ENCODE measurements around the gene BEGAIN.

BEGAIN gene

GRCh38 chr14:100609331-100609870 lies 22.2 kb upstream of the BEGAIN start:
- no peak for DNase-seq (ENCODE audit: extremely low read depth, low read depth)
- H3K4me3 ChIP-seq (replicated peaks; ENCODE audit: low read depth, low read length) = no peak overlapping the region
- TF ChIP-seq CTCF (IDR thresholded peaks at IDR 0.05; ENCODE audit: low read depth, low read length, missing control alignments) = no peak

DNA sequence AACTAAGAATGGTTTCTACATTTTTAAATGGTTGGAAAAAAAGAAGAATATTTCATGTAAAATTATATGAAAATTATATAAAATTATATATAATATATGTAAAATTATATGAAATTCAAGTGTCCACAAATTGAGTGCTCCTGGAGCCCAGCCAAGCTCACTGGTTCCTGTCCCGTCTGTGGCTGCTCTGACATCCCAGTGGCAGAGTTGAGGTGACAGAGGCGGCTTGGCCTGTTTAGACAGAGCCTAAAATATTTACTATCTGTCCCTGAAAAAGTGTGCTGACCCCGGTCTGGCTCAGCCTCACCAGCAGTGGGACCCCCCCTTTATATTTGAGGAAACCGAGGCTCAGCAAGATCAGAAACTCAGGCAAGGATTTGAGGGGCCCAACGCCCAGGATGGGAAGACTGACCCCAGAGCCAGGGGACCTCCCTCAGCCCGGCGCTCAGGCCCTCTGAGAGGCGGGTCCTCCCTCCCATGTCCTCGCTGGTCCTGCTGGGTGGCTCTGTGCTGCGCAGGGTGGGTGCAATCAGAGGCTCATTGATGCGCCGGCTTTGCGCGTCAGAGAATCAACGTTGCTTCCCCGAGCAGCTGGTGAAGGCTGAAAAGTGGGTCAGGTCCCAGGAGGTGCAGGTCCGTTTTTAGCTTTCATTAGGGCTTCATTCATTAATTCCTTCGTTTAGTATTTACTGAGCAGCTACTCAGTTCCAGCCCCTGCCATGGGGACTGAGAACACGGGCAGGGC lies 21.5 kb upstream of the BEGAIN start:
- no peak for DNase-seq (ENCODE audit: extremely low read depth, low read depth)
- no peak for TF ChIP-seq CTCF (IDR thresholded peaks at IDR 0.05; ENCODE audit: low read depth, low read length, missing control alignments)

DNA sequence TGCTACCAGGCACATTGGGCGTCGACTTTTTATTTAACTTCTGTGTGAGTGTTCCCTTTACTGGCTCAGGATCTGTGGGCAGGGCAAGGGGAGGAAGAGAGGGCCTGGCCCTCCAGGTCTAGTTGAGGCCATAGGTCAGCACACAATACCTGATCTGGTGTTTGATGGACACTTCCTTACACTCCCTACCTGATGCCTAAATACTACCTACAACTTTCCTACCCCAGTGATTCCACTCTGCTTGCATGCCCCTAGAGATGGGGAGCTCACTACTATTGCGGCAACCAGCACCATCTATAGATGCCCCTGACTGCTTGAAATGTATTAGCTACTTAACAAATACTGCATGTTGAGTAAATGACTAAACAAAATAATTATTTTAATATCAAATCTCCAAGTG lies 20.8 kb upstream of the BEGAIN start:
- no peak for DNase-seq (ENCODE audit: extremely low read depth, low read depth)
- no peak for TF ChIP-seq CTCF (IDR thresholded peaks at IDR 0.05; ENCODE audit: low read depth, low read length, missing control alignments)
- no peak overlapping the region for H3K4me3 ChIP-seq (replicated peaks; ENCODE audit: low read depth, low read length)

More for the DNA sequence above, 21.5 kb upstream of the BEGAIN start:
- no peak overlapping the region for H3K4me3 ChIP-seq (replicated peaks; ENCODE audit: low read depth, low read length)

DNA sequence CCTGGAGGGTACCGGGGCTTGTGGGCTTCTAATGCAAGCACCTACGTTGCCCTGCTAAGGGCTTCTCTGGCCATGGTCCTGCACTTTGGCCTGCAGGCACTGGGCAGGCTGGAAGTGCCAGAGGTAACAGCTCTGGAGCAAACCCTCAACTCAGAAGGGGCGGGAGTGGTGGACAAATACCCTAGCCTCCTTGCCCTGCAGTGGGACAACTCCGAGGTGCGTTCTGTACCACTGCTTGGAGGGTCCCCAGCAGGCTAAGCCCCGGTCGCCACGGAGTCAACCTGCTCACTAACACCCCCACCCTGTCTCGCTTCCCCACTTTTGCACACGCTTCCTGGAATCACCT lies 20.4 kb upstream of the BEGAIN start:
- no peak for TF ChIP-seq CTCF (IDR thresholded peaks at IDR 0.05; ENCODE audit: low read depth, low read length, missing control alignments)
- no peak overlapping the region for H3K4me3 ChIP-seq (replicated peaks; ENCODE audit: low read depth, low read length)
- no peak for DNase-seq (ENCODE audit: extremely low read depth, low read depth)

GRCh38 chr14:100606687-100607610 lies 19.7 kb upstream of the BEGAIN start:
- H3K4me3 ChIP-seq (replicated peaks; ENCODE audit: low read depth, low read length) = no peak overlapping the region
- DNase-seq (ENCODE audit: extremely low read depth, low read depth) = no peak
- TF ChIP-seq CTCF (IDR thresholded peaks at IDR 0.05; ENCODE audit: low read depth, low read length, missing control alignments) = no peak

GRCh38 chr14:100605706-100606686 lies 18.8 kb upstream of the BEGAIN start:
- DNase-seq (ENCODE audit: extremely low read depth, low read depth) = no peak
- no peak for TF ChIP-seq CTCF (IDR thresholded peaks at IDR 0.05; ENCODE audit: low read depth, low read length, missing control alignments)
- H3K4me3 ChIP-seq (replicated peaks; ENCODE audit: low read depth, low read length) = no peak overlapping the region
